ENCODE data around the gene URAD. TPM values are rescaled to one million over a fixed set of nuclear protein-coding genes. Genes with fewer than 3 reads are reported as not detected.
"Not testable (repeated sequence)": the region's sequence is repeated elsewhere in the genome, so short reads cannot be mapped to it uniquely, and the experiment has no call there.

Gene URAD
- total RNA-seq, 1 experiment from 2014 or later: not detected

DNA sequence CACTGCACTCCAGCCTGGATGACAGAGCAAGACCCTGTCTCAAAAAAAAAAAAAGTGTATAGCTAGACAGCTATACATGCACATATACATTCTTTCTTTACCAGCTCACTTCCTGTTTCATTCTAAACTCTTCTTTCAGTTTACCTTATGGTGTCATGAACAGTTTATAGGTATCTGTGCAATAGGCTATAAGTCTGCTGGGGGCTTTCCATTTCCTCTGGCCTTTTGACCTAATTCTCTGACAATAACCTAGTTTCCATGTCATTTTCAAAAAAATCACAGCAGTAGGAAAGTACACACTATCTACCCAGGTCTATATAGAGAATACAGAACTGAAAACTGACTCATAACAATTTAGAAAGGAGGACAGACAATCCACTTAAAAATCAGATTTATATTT, 24.4 kb upstream of the URAD start:
- Histone ChIP-seq H3K4me3 (no peak overlapping the region), H3K4me1 (replicated peaks) (no peaks in the 10 kb centered on the region), H3K27me3 (replicated peaks) (no peaks in the 10 kb centered on the region; the same call in 1 of the 2 replicates), H3K27ac (no peak overlapping the region), H3K36me3 (no peaks in the 10 kb centered on the region), H3K9me3 (replicated peaks) (no peaks in the 10 kb centered on the region)
- no peak for DNase-seq (ENCODE audit: low read depth in 1 of 2, low spot score in 2 of 2)

DNA sequence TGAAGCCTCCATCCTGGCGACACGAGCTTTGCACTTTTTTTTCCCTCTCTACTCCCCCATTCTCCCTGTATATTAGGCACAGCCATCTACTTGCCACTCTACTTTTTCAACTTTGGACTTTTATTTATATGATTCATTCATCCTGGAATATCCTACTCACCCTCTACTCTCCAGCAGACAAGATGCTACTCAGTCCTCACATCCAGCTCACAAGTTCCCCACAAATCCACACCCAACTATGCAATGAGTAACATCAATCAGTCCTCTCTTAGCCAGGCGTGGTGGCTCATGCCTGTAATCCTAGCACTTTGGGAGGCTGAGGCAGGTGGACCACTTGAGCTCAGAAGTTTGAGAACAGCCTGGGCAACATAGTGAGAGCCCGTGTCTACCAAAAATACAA, 23.9 kb upstream of the URAD start:
- no peak overlapping the region for H3K4me3 ChIP-seq
- no peaks in the 10 kb centered on the region for H3K9me3 ChIP-seq (replicated peaks)
- H3K4me1 ChIP-seq (replicated peaks): no peaks in the 10 kb centered on the region
- H3K27ac ChIP-seq: no peak overlapping the region
- no peaks in the 10 kb centered on the region for H3K36me3 ChIP-seq
- no peaks in the 10 kb centered on the region; the same call in 1 of the 2 replicates for H3K27me3 ChIP-seq (replicated peaks)
- no peak for DNase-seq (ENCODE audit: low read depth in 1 of 2, low spot score in 2 of 2)

DNA sequence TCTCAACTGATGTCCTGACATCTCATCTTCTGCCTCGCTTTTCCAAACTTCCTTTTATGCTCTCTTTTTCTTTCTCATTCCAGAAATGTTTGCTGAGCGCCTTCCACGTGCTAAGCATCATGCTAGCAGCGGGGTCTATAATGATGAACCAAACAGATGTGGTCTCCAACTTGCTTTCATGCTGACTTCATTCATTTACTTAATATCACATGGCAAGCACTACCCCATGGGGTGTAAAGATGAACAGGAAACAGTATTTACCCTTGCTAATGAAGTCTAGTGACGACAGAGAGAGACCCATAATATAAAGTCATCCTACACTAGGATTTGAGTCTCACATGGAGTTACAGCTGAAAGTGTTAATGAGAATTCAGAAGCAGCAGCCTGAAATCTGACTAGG, 21.6 kb upstream of the URAD start:
- Histone ChIP-seq H3K36me3 (no peaks in the 10 kb centered on the region), H3K9me3 (replicated peaks) (no peaks in the 10 kb centered on the region), H3K27ac (no peak overlapping the region), H3K4me3 (no peak overlapping the region), H3K27me3 (replicated peaks) (no peaks in the 10 kb centered on the region), H3K4me1 (replicated peaks) (no peaks in the 10 kb centered on the region)
- no peak for DNase-seq (ENCODE audit: low read depth in 1 of 2, low spot score in 2 of 2)

DNA sequence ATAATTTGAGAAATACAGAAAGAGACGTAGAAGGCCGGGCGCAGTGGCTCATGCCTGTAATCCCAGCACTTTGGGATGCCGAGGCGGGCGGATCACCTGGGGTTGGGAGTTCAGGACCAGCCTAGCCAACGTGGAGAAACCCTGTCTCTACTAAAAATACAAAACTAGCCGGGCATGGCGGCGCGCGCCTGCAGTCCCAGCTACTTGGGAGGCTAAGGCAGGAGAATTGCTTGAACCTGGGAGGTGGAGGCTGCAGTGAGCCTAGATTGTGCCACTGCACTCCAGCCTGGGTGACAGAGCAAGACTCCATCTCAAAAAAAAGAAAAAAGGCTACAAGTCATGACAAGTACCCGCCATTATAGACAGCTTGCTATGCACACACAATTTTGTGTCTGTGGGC, 16.5 kb upstream of the URAD start:
- H3K4me3 ChIP-seq; H3K9me3 ChIP-seq (replicated peaks); DNase-seq (ENCODE audit: low read depth in 1 of 2, low spot score in 2 of 2); H3K4me1 ChIP-seq (replicated peaks); H3K27me3 ChIP-seq (replicated peaks); H3K27ac ChIP-seq; H3K36me3 ChIP-seq: not testable (repeated sequence)

DNA sequence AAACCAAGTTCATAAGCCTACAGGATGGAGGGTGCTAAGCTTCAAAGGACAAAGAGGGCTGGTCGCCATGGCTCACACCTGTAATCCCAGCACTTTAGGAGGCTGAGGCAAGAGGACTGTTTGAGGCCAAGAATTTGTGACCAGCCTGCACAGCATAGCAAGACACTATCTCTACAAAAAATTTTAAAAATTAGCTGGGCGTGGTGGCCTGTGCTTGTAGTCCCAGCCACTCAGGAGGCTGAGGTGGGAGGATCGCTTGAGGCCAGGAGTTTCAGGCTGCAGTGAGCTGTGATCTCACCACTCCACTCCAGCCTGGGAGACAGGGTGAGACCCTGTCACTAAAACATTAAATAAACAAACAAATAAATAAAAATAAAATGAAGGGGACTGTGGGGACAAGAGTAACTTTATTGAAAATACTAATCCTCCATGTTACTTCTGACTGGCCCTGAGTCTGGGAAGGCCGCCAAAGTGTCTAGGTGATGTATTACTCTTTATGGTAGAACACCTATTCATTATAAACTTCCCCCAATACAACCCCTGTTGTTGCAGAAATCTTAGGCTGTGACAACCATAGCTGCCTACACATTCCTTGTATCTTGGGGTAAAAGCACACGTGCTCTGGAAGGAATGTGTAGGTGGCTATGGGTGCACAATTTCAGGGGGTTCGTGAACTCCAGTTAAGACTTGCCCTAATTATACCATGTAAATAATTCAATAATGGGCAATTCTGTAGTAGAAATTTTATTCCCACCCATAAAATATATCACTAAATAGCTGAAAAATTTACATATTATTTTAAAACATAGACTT, 14.6 kb upstream of the URAD start:
- Histone ChIP-seq H3K36me3 (no peaks in the 10 kb centered on the region), H3K9me3 (replicated peaks) (no peaks in the 10 kb centered on the region), H3K4me1 (replicated peaks) (no peaks in the 10 kb centered on the region), H3K4me3 (no peak overlapping the region), H3K27ac (no peak overlapping the region), H3K27me3 (replicated peaks) (no peaks in the 10 kb centered on the region)
- no peak for DNase-seq (ENCODE audit: low read depth in 1 of 2, low spot score in 2 of 2)

DNA sequence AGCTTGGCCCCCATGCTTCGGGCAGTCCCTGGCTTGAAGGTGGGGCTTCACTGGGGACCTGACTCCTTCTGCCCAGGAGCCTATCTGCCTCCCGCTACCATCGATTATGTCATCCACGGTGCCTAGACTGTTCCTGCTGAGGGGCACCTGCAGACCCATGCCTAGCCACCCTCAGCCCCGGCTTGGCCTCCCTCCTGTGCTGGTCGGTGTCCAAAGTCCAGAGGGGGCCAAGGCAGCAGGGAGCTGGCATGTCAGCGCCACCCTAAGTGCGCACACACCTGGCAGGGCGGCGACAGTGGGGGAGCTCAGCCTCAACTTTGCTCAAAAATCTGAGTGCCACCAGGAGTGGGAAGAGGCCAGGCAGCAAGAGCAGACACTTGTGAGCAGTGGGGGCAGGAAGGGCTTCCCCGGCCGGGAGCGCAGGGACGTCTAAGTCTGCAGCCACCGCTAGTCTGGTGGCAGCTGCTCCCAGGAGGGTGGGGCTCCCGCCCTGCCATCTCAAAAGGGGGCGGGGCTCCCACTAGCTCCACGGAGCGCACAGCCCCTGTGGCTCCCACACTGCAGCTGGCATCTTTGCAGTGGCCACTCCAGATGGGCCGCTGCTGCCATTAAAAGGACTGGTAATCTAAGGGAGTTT, 13.5 kb upstream of the URAD start:
- Histone ChIP-seq H3K9me3 (replicated peaks) (no peaks in the 10 kb centered on the region), H3K4me1 (replicated peaks) (no peaks in the 10 kb centered on the region), H3K36me3 (no peaks in the 10 kb centered on the region), H3K27ac (no peak overlapping the region), H3K4me3 (no peak overlapping the region), H3K27me3 (replicated peaks) (no peaks in the 10 kb centered on the region)
- DNase-seq (ENCODE audit: low read depth in 1 of 2, low spot score in 2 of 2): no peak

GRCh38 chr13:28001049-28001448, 12.6 kb upstream of the URAD start:
- Histone ChIP-seq H3K4me1 (replicated peaks) (no peaks in the 10 kb centered on the region), H3K9me3 (replicated peaks) (no peaks in the 10 kb centered on the region), H3K27me3 (replicated peaks) (no peaks in the 10 kb centered on the region), H3K36me3 (no peaks in the 10 kb centered on the region), H3K27ac (no peak overlapping the region), H3K4me3 (no peak overlapping the region)
- no peak for DNase-seq (ENCODE audit: low read depth in 1 of 2, low spot score in 2 of 2)

DNA sequence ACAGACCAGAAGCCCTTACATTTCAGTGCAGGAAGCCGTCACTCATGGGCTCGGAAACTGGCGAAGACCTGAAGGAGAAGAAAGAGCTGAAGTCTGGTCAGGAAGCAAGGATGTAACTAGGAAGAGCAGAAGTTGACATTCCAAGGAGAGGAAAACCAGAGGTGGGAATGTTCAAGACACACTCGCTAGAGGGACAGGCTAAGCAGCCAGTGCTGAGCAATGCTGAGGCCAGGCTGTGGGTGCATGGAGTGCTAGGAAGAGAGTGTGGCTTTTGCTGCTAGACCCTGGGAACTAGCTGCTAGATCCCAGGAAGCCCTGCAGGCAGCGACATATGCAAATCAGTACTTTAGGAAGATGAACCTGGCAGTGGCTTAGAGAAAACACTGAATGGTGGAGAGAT, 12.1 kb upstream of the URAD start:
- H3K27ac ChIP-seq: no peak overlapping the region
- H3K4me3 ChIP-seq: no peak overlapping the region
- no peaks in the 10 kb centered on the region for H3K27me3 ChIP-seq (replicated peaks)
- no peak for DNase-seq (ENCODE audit: low read depth in 1 of 2, low spot score in 2 of 2)
- no peaks in the 10 kb centered on the region for H3K36me3 ChIP-seq
- no peaks in the 10 kb centered on the region for H3K4me1 ChIP-seq (replicated peaks)
- no peaks in the 10 kb centered on the region for H3K9me3 ChIP-seq (replicated peaks)

DNA sequence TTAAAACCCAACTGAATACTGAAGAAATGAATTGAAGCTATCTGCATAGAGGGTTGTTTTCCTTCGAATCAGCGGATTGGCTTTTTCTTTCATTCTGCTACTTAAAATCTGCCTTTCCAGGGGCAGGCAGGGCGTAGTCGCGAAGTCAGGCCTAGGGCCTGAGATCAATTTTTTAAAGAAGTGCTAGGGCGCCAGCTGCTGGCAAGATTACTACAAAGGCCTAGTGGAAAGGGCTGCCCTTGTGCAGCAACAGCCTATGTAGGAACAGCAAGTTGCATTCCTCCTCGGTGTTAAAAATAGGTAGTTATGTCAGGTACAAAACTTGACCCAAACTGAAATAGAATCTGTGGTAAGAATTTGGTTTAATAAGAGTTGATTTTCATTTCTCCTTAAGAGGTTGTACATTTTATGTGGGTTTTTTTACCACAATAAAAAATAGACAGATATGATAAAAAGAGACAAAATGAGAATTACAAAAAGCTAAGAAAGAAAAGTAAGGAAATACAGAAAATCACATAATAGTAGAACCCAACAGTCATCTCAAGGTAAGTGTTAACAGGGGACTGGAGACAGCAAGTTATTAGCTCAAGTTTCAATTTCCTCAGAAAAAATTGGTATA, 9.5 kb upstream of the URAD start:
- Histone ChIP-seq H3K27me3 (replicated peaks) (no peaks in the 10 kb centered on the region), H3K36me3 (no peaks in the 10 kb centered on the region), H3K4me1 (replicated peaks) (no peaks in the 10 kb centered on the region), H3K9me3 (replicated peaks) (no peaks in the 10 kb centered on the region), H3K27ac (no peak overlapping the region), H3K4me3 (no peak overlapping the region)
- DNase-seq (ENCODE audit: low read depth in 1 of 2, low spot score in 2 of 2): no peak

GRCh38 chr13:27991881-27992280, 3.4 kb upstream of the URAD start:
- Histone ChIP-seq H3K4me3 (no peak overlapping the region), H3K9me3 (replicated peaks) (no peaks in the 10 kb centered on the region), H3K27me3 (replicated peaks) (no peaks in the 10 kb centered on the region), H3K36me3 (no peaks in the 10 kb centered on the region), H3K4me1 (replicated peaks) (no peaks in the 10 kb centered on the region), H3K27ac (no peak overlapping the region)
- DNase-seq (ENCODE audit: low read depth in 1 of 2, low spot score in 2 of 2): no peak

DNA sequence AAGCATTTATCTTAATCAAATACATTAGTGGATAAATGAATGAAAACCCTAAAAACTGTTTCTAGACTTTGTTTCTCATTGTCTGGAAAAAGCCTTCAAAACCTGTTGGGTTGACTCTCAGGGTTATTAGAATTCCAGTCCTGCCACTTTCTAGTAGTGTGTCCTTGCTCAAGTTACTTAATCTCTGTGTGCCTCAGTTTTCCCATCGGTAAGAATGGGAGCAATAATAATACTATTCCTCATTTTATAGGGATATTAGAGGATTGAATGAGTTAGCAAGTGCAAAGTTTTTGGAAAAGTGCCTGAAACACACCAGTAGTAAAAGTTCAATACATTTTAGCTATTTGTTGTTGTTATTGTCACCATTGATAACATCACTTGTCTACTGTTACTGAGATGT, 2.9 kb downstream of the URAD start:
- Histone ChIP-seq H3K4me1 (replicated peaks) (no peaks in the 10 kb centered on the region), H3K4me3 (no peak overlapping the region), H3K9me3 (replicated peaks) (no peaks in the 10 kb centered on the region), H3K27ac (no peak overlapping the region), H3K27me3 (replicated peaks) (peaks cover 20% of the 10 kb centered on the region), H3K36me3 (no peaks in the 10 kb centered on the region)
- DNase-seq (ENCODE audit: low read depth in 1 of 2, low spot score in 2 of 2): no peak

DNA sequence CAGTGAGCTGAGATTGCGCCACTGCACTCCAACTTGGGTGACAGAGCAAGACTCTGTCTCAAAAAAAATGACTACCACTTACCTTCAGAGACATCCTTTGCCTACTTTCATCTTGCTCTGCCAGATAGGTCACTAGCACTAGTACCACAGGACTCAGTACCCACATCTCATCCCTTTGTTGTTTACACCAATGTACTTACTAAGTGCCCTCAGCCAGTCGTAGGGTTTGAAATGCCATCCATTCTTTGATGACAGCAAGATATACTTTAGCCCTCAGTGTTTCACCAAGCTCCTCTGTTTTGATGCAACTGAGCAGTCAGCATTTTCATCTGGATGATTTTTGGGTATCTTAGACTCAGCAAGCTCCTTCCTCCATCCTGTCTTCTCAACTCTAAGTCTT, 6.1 kb downstream of the URAD start:
- no peaks in the 10 kb centered on the region for H3K36me3 ChIP-seq
- peaks cover 52% of the 10 kb centered on the region for H3K27me3 ChIP-seq (replicated peaks)
- no peaks in the 10 kb centered on the region for H3K4me1 ChIP-seq (replicated peaks)
- H3K9me3 ChIP-seq (replicated peaks): no peaks in the 10 kb centered on the region
- H3K4me3 ChIP-seq: no peak overlapping the region
- DNase-seq (ENCODE audit: low read depth in 1 of 2, low spot score in 2 of 2): no peak
- no peak overlapping the region for H3K27ac ChIP-seq

- Histone ChIP-seq H3K27me3 (replicated peaks) (peaks cover 60% of the 10 kb centered on the region), H3K27ac (no peak overlapping the region), H3K9me3 (replicated peaks) (no peaks in the 10 kb centered on the region), H3K4me3 (no peak overlapping the region), H3K36me3 (no peaks in the 10 kb centered on the region), H3K4me1 (replicated peaks) (no peaks in the 10 kb centered on the region)
- no peak for DNase-seq (ENCODE audit: low read depth in 1 of 2, low spot score in 2 of 2)
Observed at GRCh38 chr13:27981006-27981708, 7.3 kb downstream of the URAD start.
